ENCODE results near the gene ANTXR2.

ANTXR2 gene

GRCh38 chr4:79983431-79983830 lies 89.6 kb downstream of the ANTXR2 start:
- no peak for DNase-seq

GRCh38 chr4:79982601-79983322 lies 90.3 kb downstream of the ANTXR2 start:
- Mint-ChIP-seq H3K9me3 (no peaks in the 10 kb centered on the region), H3K36me3 (ENCODE audit: low read depth) (peaks cover 29% of the 10 kb centered on the region), H3K27me3 (no peaks in the 10 kb centered on the region), H3K27ac (no peak overlapping the region), H3K4me3 (no peak overlapping the region), H3K4me1 (ENCODE audit: low read depth) (peaks cover 10% of the 10 kb centered on the region)
- no peak for DNase-seq

More at GRCh38 chr4:79983431-79983830, 89.6 kb downstream of the ANTXR2 start:
- Mint-ChIP-seq H3K36me3 (ENCODE audit: low read depth) (peaks cover 22% of the 10 kb centered on the region), H3K27ac (no peak overlapping the region), H3K4me1 (ENCODE audit: low read depth) (peaks cover 14% of the 10 kb centered on the region), H3K27me3 (no peaks in the 10 kb centered on the region), H3K9me3 (no peaks in the 10 kb centered on the region), H3K4me3 (no peak overlapping the region)

DNA sequence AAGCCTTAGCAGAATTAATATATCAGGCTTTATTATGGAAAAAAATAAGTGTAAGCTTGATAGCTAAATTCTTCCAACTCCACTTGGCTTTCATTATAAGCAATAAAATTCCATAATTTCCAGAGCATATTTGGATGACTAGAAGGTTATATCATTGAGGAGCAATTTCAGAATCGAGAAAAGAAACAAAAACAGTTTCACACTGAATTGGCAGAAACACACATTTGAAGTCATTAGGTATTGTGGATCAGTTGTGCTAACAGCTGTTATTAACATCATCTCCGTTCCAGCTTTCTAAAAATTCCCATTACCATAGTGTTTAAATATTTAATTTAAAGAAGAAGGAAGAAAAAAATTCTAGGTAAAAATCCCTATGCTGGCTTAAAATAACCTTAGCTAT lies 92.6 kb downstream of the ANTXR2 start:
- no peak overlapping the region for H3K4me3 Mint-ChIP-seq
- H3K9me3 Mint-ChIP-seq: no peaks in the 10 kb centered on the region
- no peak overlapping the region for H3K27ac Mint-ChIP-seq
- peaks cover 9% of the 10 kb centered on the region for H3K4me1 Mint-ChIP-seq (ENCODE audit: low read depth)
- H3K36me3 Mint-ChIP-seq (ENCODE audit: low read depth): peaks cover 45% of the 10 kb centered on the region
- no peak for DNase-seq
- H3K27me3 Mint-ChIP-seq: no peaks in the 10 kb centered on the region

DNA sequence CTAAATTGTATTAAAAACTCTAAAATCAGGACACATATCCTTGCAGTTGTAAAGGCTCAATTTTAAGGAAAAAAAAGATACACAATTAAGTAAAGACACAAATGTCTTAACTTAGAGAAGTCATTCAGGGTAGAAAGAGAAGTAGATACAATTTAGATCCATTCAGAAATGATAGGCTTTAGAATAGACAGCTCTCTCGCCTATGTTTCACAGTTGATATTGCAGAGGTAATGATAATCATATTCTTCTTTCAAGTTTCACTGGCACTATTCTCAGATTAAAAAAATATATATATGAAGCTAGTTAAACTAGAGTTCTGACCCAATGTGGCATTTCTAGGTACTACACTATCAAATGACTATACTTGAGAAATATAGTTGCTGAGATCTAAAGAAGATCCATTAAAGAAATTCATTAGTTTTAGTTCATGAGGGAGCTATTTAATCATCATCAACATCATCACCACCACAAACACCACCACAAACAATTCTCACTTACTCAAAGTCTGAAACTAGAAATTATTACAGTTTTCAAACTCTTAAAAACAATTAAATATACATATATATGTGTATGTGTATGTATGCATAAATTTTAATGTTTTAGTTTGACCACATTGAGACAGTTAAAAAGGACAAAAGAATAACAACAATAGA lies 93.1 kb downstream of the ANTXR2 start:
- Mint-ChIP-seq H3K27ac (no peak overlapping the region), H3K36me3 (ENCODE audit: low read depth) (peaks cover 50% of the 10 kb centered on the region), H3K4me1 (ENCODE audit: low read depth) (peaks cover 9% of the 10 kb centered on the region), H3K4me3 (no peak overlapping the region), H3K9me3 (no peaks in the 10 kb centered on the region), H3K27me3 (no peaks in the 10 kb centered on the region)
- DNase-seq: no peak

- H3K27ac Mint-ChIP-seq: no peak overlapping the region
- peaks cover 55% of the 10 kb centered on the region for H3K36me3 Mint-ChIP-seq (ENCODE audit: low read depth)
- H3K27me3 Mint-ChIP-seq: no peaks in the 10 kb centered on the region
- peaks cover 9% of the 10 kb centered on the region for H3K4me1 Mint-ChIP-seq (ENCODE audit: low read depth)
- DNase-seq: no peak
- H3K9me3 Mint-ChIP-seq: no peaks in the 10 kb centered on the region
- no peak overlapping the region for H3K4me3 Mint-ChIP-seq
Observed at GRCh38 chr4:79977131-79977840, 95.7 kb downstream of the ANTXR2 start.

- DNase-seq: no peak
- H3K4me1 Mint-ChIP-seq (ENCODE audit: low read depth): no peaks in the 10 kb centered on the region
- no peak overlapping the region for H3K27ac Mint-ChIP-seq
- H3K9me3 Mint-ChIP-seq: no peaks in the 10 kb centered on the region
- H3K4me3 Mint-ChIP-seq: no peak overlapping the region
- H3K36me3 Mint-ChIP-seq (ENCODE audit: low read depth): peaks cover 22% of the 10 kb centered on the region
- no peaks in the 10 kb centered on the region for H3K27me3 Mint-ChIP-seq
Observed at GRCh38 chr4:79964400-79965211, 108.4 kb downstream of the ANTXR2 start.

- Mint-ChIP-seq H3K4me3 (no peak overlapping the region), H3K9me3 (no peaks in the 10 kb centered on the region)
Observed at GRCh38 chr4:79964020-79964399, 109.0 kb downstream of the ANTXR2 start.

GRCh38 chr4:79959652-79960051 lies 113.4 kb downstream of the ANTXR2 start:
- peaks cover 10% of the 10 kb centered on the region for H3K36me3 Mint-ChIP-seq (ENCODE audit: low read depth)
- no peaks in the 10 kb centered on the region for H3K4me1 Mint-ChIP-seq (ENCODE audit: low read depth)
- H3K27ac Mint-ChIP-seq: no peak overlapping the region
- DNase-seq: no peak
- no peaks in the 10 kb centered on the region for H3K27me3 Mint-ChIP-seq
- H3K4me3 Mint-ChIP-seq: no peak overlapping the region
- H3K9me3 Mint-ChIP-seq: no peaks in the 10 kb centered on the region

More at GRCh38 chr4:79964020-79964399, 109.0 kb downstream of the ANTXR2 start:
- H3K27me3 Mint-ChIP-seq: no peaks in the 10 kb centered on the region
- no peak overlapping the region for H3K27ac Mint-ChIP-seq
- DNase-seq: no peak
- H3K4me1 Mint-ChIP-seq (ENCODE audit: low read depth): no peaks in the 10 kb centered on the region
- H3K36me3 Mint-ChIP-seq (ENCODE audit: low read depth): peaks cover 22% of the 10 kb centered on the region

- H3K27ac Mint-ChIP-seq: no peak overlapping the region
- H3K36me3 Mint-ChIP-seq (ENCODE audit: low read depth): peaks cover 2% of the 10 kb centered on the region
- H3K9me3 Mint-ChIP-seq: no peaks in the 10 kb centered on the region
- no peaks in the 10 kb centered on the region for H3K4me1 Mint-ChIP-seq (ENCODE audit: low read depth)
- DNase-seq: no peak
- no peaks in the 10 kb centered on the region for H3K27me3 Mint-ChIP-seq
- no peak overlapping the region for H3K4me3 Mint-ChIP-seq
Observed at GRCh38 chr4:79958466-79959264, 114.4 kb downstream of the ANTXR2 start.

DNA sequence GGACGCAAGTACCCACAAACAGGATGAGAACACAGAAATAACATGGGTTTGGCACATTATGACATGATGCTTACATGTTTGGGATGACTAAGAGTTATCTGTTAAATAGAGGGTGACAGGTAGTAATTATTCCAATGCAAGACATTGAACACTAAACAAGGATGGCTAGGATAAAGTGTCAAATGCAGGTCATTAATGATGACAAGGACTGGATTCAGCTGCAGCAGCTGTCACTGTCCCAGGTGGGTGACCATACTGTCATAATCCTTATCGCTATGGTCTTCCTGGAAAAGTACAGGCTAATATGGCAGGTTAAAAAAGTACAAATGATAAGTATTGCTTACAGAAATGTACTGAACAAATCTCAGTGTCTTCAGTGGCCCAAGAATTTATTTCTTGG lies 123.9 kb downstream of the ANTXR2 start:
- DNase-seq: no peak
- no peaks in the 10 kb centered on the region for H3K4me1 Mint-ChIP-seq (ENCODE audit: low read depth)
- no peak overlapping the region for H3K27ac Mint-ChIP-seq
- H3K4me3 Mint-ChIP-seq: no peak overlapping the region
- H3K36me3 Mint-ChIP-seq (ENCODE audit: low read depth): peaks cover 1% of the 10 kb centered on the region
- no peaks in the 10 kb centered on the region for H3K27me3 Mint-ChIP-seq
- no peaks in the 10 kb centered on the region for H3K9me3 Mint-ChIP-seq

- Mint-ChIP-seq H3K27me3 (no peaks in the 10 kb centered on the region), H3K27ac (no peak overlapping the region), H3K9me3 (no peaks in the 10 kb centered on the region), H3K4me3 (no peak overlapping the region), H3K4me1 (ENCODE audit: low read depth) (no peaks in the 10 kb centered on the region), H3K36me3 (ENCODE audit: low read depth) (peaks cover 1% of the 10 kb centered on the region)
- DNase-seq: no peak
Observed at GRCh38 chr4:79948739-79949138, 124.3 kb downstream of the ANTXR2 start.

DNA sequence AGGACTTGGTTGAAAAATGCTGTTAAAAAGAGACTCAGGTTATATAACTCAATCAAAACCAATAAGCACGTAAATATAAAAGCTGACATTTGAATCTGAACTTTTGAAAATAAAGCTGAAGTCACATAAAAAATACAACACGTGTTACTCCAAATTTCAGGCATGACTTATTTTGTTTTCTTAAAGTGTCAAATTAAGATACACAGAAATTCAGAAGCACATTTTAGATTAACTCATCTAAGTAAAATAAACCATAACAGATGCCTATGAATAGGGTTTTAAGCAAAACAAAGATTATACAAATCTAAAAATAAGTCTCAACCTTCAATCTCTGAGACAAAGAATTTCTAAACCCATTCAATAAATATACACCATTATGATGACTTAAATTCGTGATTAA lies 124.8 kb downstream of the ANTXR2 start:
- no peak overlapping the region for H3K4me3 Mint-ChIP-seq

DNA sequence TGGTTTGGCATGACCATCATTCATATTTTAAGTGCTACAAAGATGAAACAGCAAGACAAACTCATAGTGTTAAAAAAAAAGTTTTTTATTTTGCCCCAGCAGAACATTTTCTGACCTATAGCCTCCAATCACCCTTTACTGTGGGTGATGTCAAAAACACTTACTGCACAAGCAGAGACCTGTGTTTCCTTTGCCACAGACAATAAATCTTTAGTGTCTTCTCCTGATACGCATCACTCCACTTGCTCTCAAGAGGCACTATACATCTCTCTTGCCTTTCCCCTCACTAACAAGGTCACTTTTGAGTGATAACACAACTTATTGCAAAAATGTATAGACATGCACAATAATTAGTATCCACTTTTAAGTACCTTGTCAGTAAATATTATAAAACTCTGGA lies 125.6 kb downstream of the ANTXR2 start:
- Mint-ChIP-seq H3K4me1 (ENCODE audit: low read depth) (no peaks in the 10 kb centered on the region), H3K27ac (no peak overlapping the region), H3K36me3 (ENCODE audit: low read depth) (peaks cover 1% of the 10 kb centered on the region), H3K4me3 (no peak overlapping the region), H3K27me3 (no peaks in the 10 kb centered on the region), H3K9me3 (no peaks in the 10 kb centered on the region)
- no peak for DNase-seq

More for the DNA sequence above, 124.8 kb downstream of the ANTXR2 start:
- Mint-ChIP-seq H3K9me3 (no peaks in the 10 kb centered on the region), H3K27ac (no peak overlapping the region), H3K4me1 (ENCODE audit: low read depth) (no peaks in the 10 kb centered on the region), H3K27me3 (no peaks in the 10 kb centered on the region), H3K36me3 (ENCODE audit: low read depth) (peaks cover 1% of the 10 kb centered on the region)
- DNase-seq: no peak

GRCh38 chr4:79935274-79935673 lies 137.8 kb downstream of the ANTXR2 start:
- H3K27me3 Mint-ChIP-seq: no peaks in the 10 kb centered on the region
- H3K4me3 Mint-ChIP-seq: no peak overlapping the region
- no peaks in the 10 kb centered on the region for H3K36me3 Mint-ChIP-seq (ENCODE audit: low read depth)
- DNase-seq: no peak
- H3K27ac Mint-ChIP-seq: no peak overlapping the region
- H3K4me1 Mint-ChIP-seq (ENCODE audit: low read depth): no peaks in the 10 kb centered on the region
- no peaks in the 10 kb centered on the region for H3K9me3 Mint-ChIP-seq

Data from activated T-cell treated with anti-CD3 and anti-CD28 coated beads, Interleukin-2, amount 50 U/mL, for 24 hours (primary cell).